HepG2 (cell line): Measurements from ENCODE around the gene GRK6. TPM values are rescaled to one million over a fixed set of nuclear protein-coding genes. Genes with fewer than 3 reads are reported as not detected.

Experiments used
- BRD4 ChIP-seq: sonication (generic); formaldehyde crosslinking; IDR thresholded peaks from 2 replicates; pipeline ENCODE4 v1.4.0; 2020; ENCODE audit warnings: missing genetic modification reagents
- JUN ChIP-seq: sonication (generic); formaldehyde crosslinking; IDR thresholded peaks from 2 replicates; pipeline ENCODE4 v1.4.0; 2020; ENCODE audit warnings: mild to moderate bottlenecking, missing genetic modification reagents
- NR2F1 ChIP-seq, 2 experiments: fragments of 450-650 bp in 1 of 2; formaldehyde crosslinking in 1 of 2; IDR thresholded peaks; 2 replicates each; pipeline versions ENCODE4 v1.5.0 to v1.6.1; 2016 to 2020; ENCODE audit warnings: mild to moderate bottlenecking in 1 of 2, missing compliant biosample characterization in 1 of 2, missing genetic modification reagents in 1 of 2, moderate library complexity in 1 of 2
- SOX13 ChIP-seq, 3 experiments: fragments of 450-650 bp in 1 of 3; sonication (generic) in 1 of 3; formaldehyde crosslinking in 1 of 3; IDR thresholded peaks in 2 of 3; conservative IDR thresholded peaks in 1 of 3; 2 replicates each; pipeline versions ENCODE4 v1.5.0 to v1.6.1; 2016 to 2020; ENCODE audit warnings: antibody characterized with exemption in 1 of 3, mild to moderate bottlenecking in 1 of 3, missing compliant biosample characterization in 1 of 3, missing genetic modification reagents in 1 of 3, moderate library complexity in 1 of 3
- SSRP1 ChIP-seq: IDR thresholded peaks from 2 replicates; pipeline ENCODE4 v1.6.1; 2016; ENCODE audit warnings: control low read depth
- TARDBP ChIP-seq: sonication (generic); formaldehyde crosslinking; IDR thresholded peaks from 2 replicates; pipeline ENCODE4 v1.8.0; 2022; ENCODE audit warnings: mild to moderate bottlenecking, missing genetic modification reagents
- ZBTB20 ChIP-seq: sonication (generic); formaldehyde crosslinking; IDR thresholded peaks from 2 replicates; pipeline ENCODE4 v1.8.1; 2023; ENCODE audit warnings: missing genetic modification reagents, low read depth, mild to moderate bottlenecking, borderline replicate concordance
- ZNF138 ChIP-seq: sonication (generic); formaldehyde crosslinking; IDR thresholded peaks from 2 replicates; pipeline ENCODE4 v1.5.0; 2020; ENCODE audit warnings: mild to moderate bottlenecking, low read depth, missing genetic modification reagents
- ZNF468 ChIP-seq: sonication (generic); formaldehyde crosslinking; IDR thresholded peaks from 2 replicates; pipeline ENCODE4 v1.8.0; 2022; ENCODE audit warnings: mild to moderate bottlenecking, moderate library complexity, missing genetic modification reagents
- ZNF619 ChIP-seq: sonication (generic); formaldehyde crosslinking; IDR thresholded peaks from 2 replicates; pipeline ENCODE4 v1.4.0; 2020; ENCODE audit warnings: mild to moderate bottlenecking, missing genetic modification reagents
- ZSCAN30 ChIP-seq: sonication (generic); formaldehyde crosslinking; IDR thresholded peaks from 2 replicates; pipeline ENCODE4 v1.5.0; 2020; ENCODE audit warnings: mild to moderate bottlenecking, missing genetic modification reagents
- ZSCAN31 ChIP-seq: sonication (generic); formaldehyde crosslinking; IDR thresholded peaks from 2 replicates; pipeline ENCODE4 v1.5.0; 2020; ENCODE audit warnings: low read depth, mild to moderate bottlenecking, missing genetic modification reagents
- polyA plus RNA-seq, 8 experiments: library from polyadenylated mRNA; depleted of rRNA in 3 of 8; stranded (reverse) in 7 of 8; unstranded in 1 of 8; fragments of >200 nt; fragmentation: Illumina TruSeq in 4 of 8; extraction: Trizol in 4 of 8; gene quantifications; 2 replicates each; pipeline versions ENCODE4 v1.2.1 to v1.2.3, GENCODE V29; 2011 to 2016; ENCODE audit warnings: low read depth in 4 of 8, missing spikeins in 1 of 8, mixed read lengths in 1 of 8; ENCODE audit not compliant: insufficient read depth in 1 of 8
- total RNA-seq, 5 experiments: library from RNA; depleted of rRNA; stranded (reverse); fragments of >200 nt; fragmentation: Illumina TruSeq; extraction: Trizol; gene quantifications; 2 replicates each; pipeline ENCODE4 v1.2.3, GENCODE V29; 2016; ENCODE audit warnings: low read depth in 1 of 5
- TF ChIP-seq, protein P1 (sequence below): sonication (generic); formaldehyde crosslinking; IDR thresholded peaks from 2 replicates; pipeline ENCODE4 v1.8.0; 2022; ENCODE audit warnings: mild to moderate bottlenecking, missing genetic modification reagents
- TF ChIP-seq, protein P2 (sequence below): IDR thresholded peaks from 2 replicates; pipeline ENCODE4 v1.6.1; 2018; ENCODE audit warnings: missing genetic modification reagents
- TF ChIP-seq, protein P3 (sequence below): IDR thresholded peaks from 2 replicates; pipeline ENCODE4 v1.6.1; 2016; ENCODE audit warnings: low read depth, borderline replicate concordance
- TF ChIP-seq, protein P4 (sequence below), 2 experiments: sonication (generic) in 1 of 2; formaldehyde crosslinking in 1 of 2; IDR thresholded peaks; 2 replicates each; pipeline versions ENCODE4 v1.6.1 to v1.9.0; 2014 to 2022; ENCODE audit warnings: antibody characterized with exemption in 1 of 2, borderline replicate concordance in 1 of 2, inconsistent platforms in 1 of 2, low read depth in 1 of 2, missing genetic modification reagents in 1 of 2
- TF ChIP-seq, protein P5 (sequence below): sonication (generic); formaldehyde crosslinking; IDR thresholded peaks from 2 replicates; pipeline ENCODE4 v1.5.0; 2020; ENCODE audit warnings: missing genetic modification reagents
- TF ChIP-seq, protein P6 (sequence below): IDR thresholded peaks from 2 replicates; pipeline ENCODE4 v1.6.1; 2012; ENCODE audit warnings: inconsistent platforms

The GRK6 gene
- total and polyA plus RNA-seq, 2 of the 13 experiments (the other 11 are each of a cell fraction or from before 2014, with no cell fraction given) = 13.2 to 19.9 TPM

DNA sequence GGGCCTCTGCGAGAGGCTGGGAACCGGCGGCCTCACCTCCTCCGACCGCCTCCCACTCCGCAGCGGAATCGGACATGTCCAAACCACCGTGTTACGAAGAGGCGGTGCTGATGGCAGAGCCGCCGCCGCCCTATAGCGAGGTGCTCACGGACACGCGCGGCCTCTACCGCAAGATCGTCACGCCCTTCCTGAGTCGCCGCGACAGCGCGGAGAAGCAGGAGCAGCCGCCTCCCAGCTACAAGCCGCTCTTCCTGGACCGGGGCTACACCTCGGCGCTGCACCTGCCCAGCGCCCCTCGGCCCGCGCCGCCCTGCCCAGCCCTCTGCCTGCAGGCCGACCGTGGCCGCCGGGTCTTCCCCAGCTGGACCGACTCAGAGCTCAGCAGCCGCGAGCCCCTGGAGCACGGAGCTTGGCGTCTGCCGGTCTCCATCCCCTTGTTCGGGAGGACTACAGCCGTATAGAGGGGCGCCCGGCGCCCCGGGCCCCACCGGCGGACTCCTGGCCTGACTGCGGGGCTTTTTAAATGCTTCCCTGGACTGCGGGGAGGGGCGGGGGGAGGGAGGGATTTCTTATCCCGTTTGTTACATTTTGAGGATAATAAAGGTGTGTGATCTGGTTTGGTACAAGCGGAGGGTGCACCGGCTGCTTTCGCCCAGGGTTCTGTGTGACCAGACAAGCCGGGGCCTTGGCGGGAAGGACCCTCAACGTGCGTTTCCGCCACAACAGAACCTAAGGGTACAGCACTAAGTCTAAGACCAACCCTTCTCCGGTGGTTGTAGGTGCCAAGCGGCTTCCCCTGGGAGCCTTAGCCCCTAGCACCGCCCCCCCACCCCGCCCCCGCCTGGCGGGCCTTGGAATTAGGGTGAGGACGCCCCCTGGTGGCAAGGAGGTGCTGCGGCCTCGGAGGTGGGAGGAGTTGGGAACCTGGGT is 29.4 kb downstream of the GRK6 start (continued):
- no peak for TF ChIP-seq SOX13 (IDR thresholded peaks at IDR 0.05)
- TF ChIP-seq SOX13 (CRISPR knock-in tag; conservative IDR thresholded peaks at IDR 0.05 in 1 of 2, IDR thresholded peaks at IDR 0.05 in 1 of 2) = no peak
- no peak for TF ChIP-seq ZSCAN31
- TF ChIP-seq ZNF138 (CRISPR knock-in tag) = no peak
- 0 out of 2 replicates have a peak, but pooled peaks have one; percentile 39 for TF ChIP-seq ZBTB20 (CRISPR knock-in tag)
- TF ChIP-seq TARDBP = no peak
- TF ChIP-seq, protein P1, sequence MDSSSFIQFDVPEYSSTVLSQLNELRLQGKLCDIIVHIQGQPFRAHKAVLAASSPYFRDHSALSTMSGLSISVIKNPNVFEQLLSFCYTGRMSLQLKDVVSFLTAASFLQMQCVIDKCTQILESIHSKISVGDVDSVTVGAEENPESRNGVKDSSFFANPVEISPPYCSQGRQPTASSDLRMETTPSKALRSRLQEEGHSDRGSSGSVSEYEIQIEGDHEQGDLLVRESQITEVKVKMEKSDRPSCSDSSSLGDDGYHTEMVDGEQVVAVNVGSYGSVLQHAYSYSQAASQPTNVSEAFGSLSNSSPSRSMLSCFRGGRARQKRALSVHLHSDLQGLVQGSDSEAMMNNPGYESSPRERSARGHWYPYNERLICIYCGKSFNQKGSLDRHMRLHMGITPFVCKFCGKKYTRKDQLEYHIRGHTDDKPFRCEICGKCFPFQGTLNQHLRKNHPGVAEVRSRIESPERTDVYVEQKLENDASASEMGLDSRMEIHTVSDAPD (CRISPR knock-in tag) = no peak
- TF ChIP-seq, protein P2, sequence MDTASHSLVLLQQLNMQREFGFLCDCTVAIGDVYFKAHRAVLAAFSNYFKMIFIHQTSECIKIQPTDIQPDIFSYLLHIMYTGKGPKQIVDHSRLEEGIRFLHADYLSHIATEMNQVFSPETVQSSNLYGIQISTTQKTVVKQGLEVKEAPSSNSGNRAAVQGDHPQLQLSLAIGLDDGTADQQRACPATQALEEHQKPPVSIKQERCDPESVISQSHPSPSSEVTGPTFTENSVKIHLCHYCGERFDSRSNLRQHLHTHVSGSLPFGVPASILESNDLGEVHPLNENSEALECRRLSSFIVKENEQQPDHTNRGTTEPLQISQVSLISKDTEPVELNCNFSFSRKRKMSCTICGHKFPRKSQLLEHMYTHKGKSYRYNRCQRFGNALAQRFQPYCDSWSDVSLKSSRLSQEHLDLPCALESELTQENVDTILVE = no peak
- TF ChIP-seq ZSCAN30 (CRISPR knock-in tag) = no peak
- TF ChIP-seq BRD4 (CRISPR knock-in tag) = peak; percentile 49; the same call in 1 of the 2 replicates
- no peak for TF ChIP-seq SSRP1 (CRISPR knock-in tag)
- TF ChIP-seq, protein P3, sequence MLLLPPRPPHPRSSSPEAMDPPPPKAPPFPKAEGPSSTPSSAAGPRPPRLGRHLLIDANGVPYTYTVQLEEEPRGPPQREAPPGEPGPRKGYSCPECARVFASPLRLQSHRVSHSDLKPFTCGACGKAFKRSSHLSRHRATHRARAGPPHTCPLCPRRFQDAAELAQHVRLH (CRISPR knock-in tag) = peak; percentile 10; the same call in 1 of the 2 replicates
- TF ChIP-seq, protein P4, sequence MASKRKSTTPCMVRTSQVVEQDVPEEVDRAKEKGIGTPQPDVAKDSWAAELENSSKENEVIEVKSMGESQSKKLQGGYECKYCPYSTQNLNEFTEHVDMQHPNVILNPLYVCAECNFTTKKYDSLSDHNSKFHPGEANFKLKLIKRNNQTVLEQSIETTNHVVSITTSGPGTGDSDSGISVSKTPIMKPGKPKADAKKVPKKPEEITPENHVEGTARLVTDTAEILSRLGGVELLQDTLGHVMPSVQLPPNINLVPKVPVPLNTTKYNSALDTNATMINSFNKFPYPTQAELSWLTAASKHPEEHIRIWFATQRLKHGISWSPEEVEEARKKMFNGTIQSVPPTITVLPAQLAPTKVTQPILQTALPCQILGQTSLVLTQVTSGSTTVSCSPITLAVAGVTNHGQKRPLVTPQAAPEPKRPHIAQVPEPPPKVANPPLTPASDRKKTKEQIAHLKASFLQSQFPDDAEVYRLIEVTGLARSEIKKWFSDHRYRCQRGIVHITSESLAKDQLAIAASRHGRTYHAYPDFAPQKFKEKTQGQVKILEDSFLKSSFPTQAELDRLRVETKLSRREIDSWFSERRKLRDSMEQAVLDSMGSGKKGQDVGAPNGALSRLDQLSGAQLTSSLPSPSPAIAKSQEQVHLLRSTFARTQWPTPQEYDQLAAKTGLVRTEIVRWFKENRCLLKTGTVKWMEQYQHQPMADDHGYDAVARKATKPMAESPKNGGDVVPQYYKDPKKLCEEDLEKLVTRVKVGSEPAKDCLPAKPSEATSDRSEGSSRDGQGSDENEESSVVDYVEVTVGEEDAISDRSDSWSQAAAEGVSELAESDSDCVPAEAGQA (IDR thresholded peaks at IDR 0.05; ENCODE audit: low read depth) = no peak
- TF ChIP-seq, protein P4 (CRISPR knock-in tag; IDR thresholded peaks at IDR 0.05; ENCODE audit: borderline replicate concordance) = no peak
- TF ChIP-seq JUN (CRISPR knock-in tag) = no peak
- TF ChIP-seq ZNF619 (CRISPR knock-in tag) = no peak
- TF ChIP-seq, protein P5, sequence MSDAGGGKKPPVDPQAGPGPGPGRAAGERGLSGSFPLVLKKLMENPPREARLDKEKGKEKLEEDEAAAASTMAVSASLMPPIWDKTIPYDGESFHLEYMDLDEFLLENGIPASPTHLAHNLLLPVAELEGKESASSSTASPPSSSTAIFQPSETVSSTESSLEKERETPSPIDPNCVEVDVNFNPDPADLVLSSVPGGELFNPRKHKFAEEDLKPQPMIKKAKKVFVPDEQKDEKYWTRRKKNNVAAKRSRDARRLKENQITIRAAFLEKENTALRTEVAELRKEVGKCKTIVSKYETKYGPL (CRISPR knock-in tag) = no peak
- TF ChIP-seq, protein P6, sequence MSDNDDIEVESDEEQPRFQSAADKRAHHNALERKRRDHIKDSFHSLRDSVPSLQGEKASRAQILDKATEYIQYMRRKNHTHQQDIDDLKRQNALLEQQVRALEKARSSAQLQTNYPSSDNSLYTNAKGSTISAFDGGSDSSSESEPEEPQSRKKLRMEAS = no peak
- TF ChIP-seq NR2F1 (CRISPR knock-in tag; IDR thresholded peaks at IDR 0.05) = no peak
- TF ChIP-seq ZNF468 (CRISPR knock-in tag) = no peak
